GM23338 (cell line): ENCODE measurements around the gene IRF2. TPM values are rescaled to one million over a fixed set of nuclear protein-coding genes. Genes with fewer than 3 reads are reported as not detected.

Experiments
- ATAC-seq: fragments of 200-7000 bp; cut with Tn5 transposase; 3 replicates; pipeline ENCODE4 v1.9.1; 2020
- DNase-seq: peaks from one replicate; pipeline ENCODE4 v3.0.0-alpha.2; 2015; ENCODE audit warnings: low spot score
- H2AFZ ChIP-seq: fragments of 200-600 bp; sonication (generic); 2 replicates; pipeline ENCODE4 v1.8.0; 2016; ENCODE audit warnings: antibody characterized with exemption, mild to moderate bottlenecking, moderate library complexity
- H3F3A ChIP-seq: fragments of 200-600 bp; sonication (generic); replicated peaks from 2 replicates; pipeline ENCODE4 v1.8.0; 2017; ENCODE audit warnings: antibody characterized with exemption, mixed run types, low read depth
- H3K27ac ChIP-seq: fragments of 200-600 bp; sonication (generic); 2 replicates; pipeline ENCODE4 v1.6.1; 2016; ENCODE audit warnings: low read depth
- H3K27me3 ChIP-seq: fragments of 200-600 bp; sonication (generic); 2 replicates; pipeline ENCODE4 v1.8.0; 2016; ENCODE audit warnings: mild to moderate bottlenecking, mixed run types, moderate library complexity; ENCODE audit not compliant: insufficient read depth
- H3K36me3 ChIP-seq: fragments of 200-600 bp; sonication (generic); 2 replicates; pipeline ENCODE4 v1.8.0; 2016; ENCODE audit warnings: mild to moderate bottlenecking; ENCODE audit not compliant: insufficient read depth
- H3K4me1 ChIP-seq: fragments of 200-600 bp; sonication (generic); 2 replicates; pipeline ENCODE4 v1.8.0; 2016; ENCODE audit warnings: mild to moderate bottlenecking, moderate library complexity; ENCODE audit not compliant: insufficient read depth
- H3K4me2 ChIP-seq: fragments of 200-600 bp; sonication (generic); 2 replicates; pipeline ENCODE4 v1.7.1; 2017; ENCODE audit warnings: mixed run types
- H3K4me3 ChIP-seq: fragments of 200-600 bp; sonication (generic); 2 replicates; pipeline ENCODE4 v1.6.1; 2016; ENCODE audit warnings: mixed run types
- H3K79me2 ChIP-seq: fragments of 200-600 bp; sonication (generic); replicated peaks from 2 replicates; pipeline ENCODE4 v1.8.0; 2017; ENCODE audit warnings: mild to moderate bottlenecking; ENCODE audit not compliant: insufficient read depth
- H3K9me2 ChIP-seq: fragments of 200-600 bp; sonication (generic); 2 replicates; pipeline ENCODE4 v1.8.0; 2017; ENCODE audit not compliant: insufficient read depth
- H4K20me1 ChIP-seq: fragments of 200-600 bp; sonication (generic); replicated peaks from 2 replicates; pipeline ENCODE4 v1.8.0; 2017; ENCODE audit warnings: mild to moderate bottlenecking; ENCODE audit not compliant: insufficient read depth
- H3K27ac Mint-ChIP-seq: 2 replicates; pipeline ENCODE4 v1.8.0; 2020; ENCODE audit warnings: inconsistent platforms, mild to moderate bottlenecking, moderate library complexity, mixed read lengths
- H3K27me3 Mint-ChIP-seq: 3 replicates; pipeline ENCODE4 v1.8.0; 2022; ENCODE audit warnings: low read depth, mild to moderate bottlenecking, moderate library complexity, mixed read lengths, inconsistent platforms; ENCODE audit not compliant: insufficient read depth, poor library complexity
- H3K36me3 Mint-ChIP-seq: 3 replicates; pipeline ENCODE4 v1.8.0; 2021; ENCODE audit warnings: low read depth, mild to moderate bottlenecking, inconsistent platforms, moderate library complexity, mixed read lengths
- H3K4me1 Mint-ChIP-seq: 3 replicates; pipeline ENCODE4 v1.8.0; 2020; ENCODE audit warnings: mild to moderate bottlenecking, inconsistent platforms, mixed read lengths
- H3K4me3 Mint-ChIP-seq: 3 replicates; pipeline ENCODE4 v1.8.0; 2021; ENCODE audit warnings: moderate library complexity, mild to moderate bottlenecking, inconsistent platforms, mixed read lengths
- H3K9me3 Mint-ChIP-seq: 3 replicates; pipeline ENCODE4 v1.8.0; 2020; ENCODE audit warnings: moderate library complexity, mild to moderate bottlenecking, inconsistent platforms, mixed read lengths
- CREB1 ChIP-seq: fragments of 250-450 bp; sonication (Bioruptor Pico); IDR thresholded peaks from 2 replicates; pipeline ENCODE4 v1.5.0; 2020; ENCODE audit warnings: low read depth, mild to moderate bottlenecking, moderate library complexity
- POLR2AphosphoS5 ChIP-seq: IDR thresholded peaks from 2 replicates; pipeline ENCODE4 v1.6.1; 2016; ENCODE audit warnings: antibody characterized with exemption, low read depth
- ZNF331 ChIP-seq: fragments of 250-450 bp; sonication (Bioruptor Pico); IDR thresholded peaks from 2 replicates; pipeline ENCODE4 v1.5.0; 2020; ENCODE audit warnings: low read depth, mild to moderate bottlenecking, moderate library complexity
- polyA plus RNA-seq: library from polyadenylated mRNA; unstranded; fragments of >200 nt; fragmentation: Nextera tagmentation; extraction: Ambion mirVana; gene quantifications from 2 replicates; pipeline ENCODE4 v1.2.1, GENCODE V29; 2016
- total RNA-seq: library from RNA; depleted of rRNA; stranded (reverse); fragments of >200 nt; shearing (Covaris generic); gene quantifications from 2 replicates; pipeline ENCODE4 v1.2.3, GENCODE V29; 2014
- TF ChIP-seq, protein P1 (sequence below): fragments of 250-450 bp; sonication (Bioruptor Pico); IDR thresholded peaks from 2 replicates; pipeline ENCODE4 v1.5.0; 2020; ENCODE audit warnings: mild to moderate bottlenecking, moderate library complexity
- TF ChIP-seq, protein P2 (sequence below), 2 experiments: fragments of 200-600 bp in 1 of 2; sonication (generic) in 1 of 2; conservative IDR thresholded peaks; 2 replicates each; pipeline versions ENCODE4 v1.5.1 to v1.6.1; 2016 to 2017; ENCODE audit warnings: antibody characterized with exemption in 2 of 2, low read depth in 2 of 2, mild to moderate bottlenecking in 2 of 2, moderate library complexity in 1 of 2

Gene IRF2
- total and polyA plus RNA-seq, 2 experiments from 2014 or later = 14.7 to 15.0 TPM

DNA sequence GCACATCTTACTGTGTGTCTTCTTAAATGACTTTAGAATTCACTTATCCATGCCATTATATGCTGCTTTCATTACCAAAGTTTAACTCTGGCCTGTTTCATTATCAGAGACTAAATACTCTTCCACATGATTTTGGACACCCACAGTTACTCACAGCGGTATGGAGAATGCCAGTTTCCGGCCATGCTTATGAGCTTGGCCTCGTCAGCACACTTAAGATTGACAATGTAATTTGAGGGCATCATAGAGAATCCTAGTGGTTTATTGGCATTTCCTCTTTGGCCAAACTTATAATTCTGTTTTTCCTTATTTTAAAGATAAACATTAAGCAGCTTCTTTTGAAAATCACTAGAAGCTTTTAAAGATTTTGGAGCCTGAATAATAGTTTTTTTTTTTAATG, 104.5 kb downstream of the IRF2 start (continued):
- TF ChIP-seq, protein P1, sequence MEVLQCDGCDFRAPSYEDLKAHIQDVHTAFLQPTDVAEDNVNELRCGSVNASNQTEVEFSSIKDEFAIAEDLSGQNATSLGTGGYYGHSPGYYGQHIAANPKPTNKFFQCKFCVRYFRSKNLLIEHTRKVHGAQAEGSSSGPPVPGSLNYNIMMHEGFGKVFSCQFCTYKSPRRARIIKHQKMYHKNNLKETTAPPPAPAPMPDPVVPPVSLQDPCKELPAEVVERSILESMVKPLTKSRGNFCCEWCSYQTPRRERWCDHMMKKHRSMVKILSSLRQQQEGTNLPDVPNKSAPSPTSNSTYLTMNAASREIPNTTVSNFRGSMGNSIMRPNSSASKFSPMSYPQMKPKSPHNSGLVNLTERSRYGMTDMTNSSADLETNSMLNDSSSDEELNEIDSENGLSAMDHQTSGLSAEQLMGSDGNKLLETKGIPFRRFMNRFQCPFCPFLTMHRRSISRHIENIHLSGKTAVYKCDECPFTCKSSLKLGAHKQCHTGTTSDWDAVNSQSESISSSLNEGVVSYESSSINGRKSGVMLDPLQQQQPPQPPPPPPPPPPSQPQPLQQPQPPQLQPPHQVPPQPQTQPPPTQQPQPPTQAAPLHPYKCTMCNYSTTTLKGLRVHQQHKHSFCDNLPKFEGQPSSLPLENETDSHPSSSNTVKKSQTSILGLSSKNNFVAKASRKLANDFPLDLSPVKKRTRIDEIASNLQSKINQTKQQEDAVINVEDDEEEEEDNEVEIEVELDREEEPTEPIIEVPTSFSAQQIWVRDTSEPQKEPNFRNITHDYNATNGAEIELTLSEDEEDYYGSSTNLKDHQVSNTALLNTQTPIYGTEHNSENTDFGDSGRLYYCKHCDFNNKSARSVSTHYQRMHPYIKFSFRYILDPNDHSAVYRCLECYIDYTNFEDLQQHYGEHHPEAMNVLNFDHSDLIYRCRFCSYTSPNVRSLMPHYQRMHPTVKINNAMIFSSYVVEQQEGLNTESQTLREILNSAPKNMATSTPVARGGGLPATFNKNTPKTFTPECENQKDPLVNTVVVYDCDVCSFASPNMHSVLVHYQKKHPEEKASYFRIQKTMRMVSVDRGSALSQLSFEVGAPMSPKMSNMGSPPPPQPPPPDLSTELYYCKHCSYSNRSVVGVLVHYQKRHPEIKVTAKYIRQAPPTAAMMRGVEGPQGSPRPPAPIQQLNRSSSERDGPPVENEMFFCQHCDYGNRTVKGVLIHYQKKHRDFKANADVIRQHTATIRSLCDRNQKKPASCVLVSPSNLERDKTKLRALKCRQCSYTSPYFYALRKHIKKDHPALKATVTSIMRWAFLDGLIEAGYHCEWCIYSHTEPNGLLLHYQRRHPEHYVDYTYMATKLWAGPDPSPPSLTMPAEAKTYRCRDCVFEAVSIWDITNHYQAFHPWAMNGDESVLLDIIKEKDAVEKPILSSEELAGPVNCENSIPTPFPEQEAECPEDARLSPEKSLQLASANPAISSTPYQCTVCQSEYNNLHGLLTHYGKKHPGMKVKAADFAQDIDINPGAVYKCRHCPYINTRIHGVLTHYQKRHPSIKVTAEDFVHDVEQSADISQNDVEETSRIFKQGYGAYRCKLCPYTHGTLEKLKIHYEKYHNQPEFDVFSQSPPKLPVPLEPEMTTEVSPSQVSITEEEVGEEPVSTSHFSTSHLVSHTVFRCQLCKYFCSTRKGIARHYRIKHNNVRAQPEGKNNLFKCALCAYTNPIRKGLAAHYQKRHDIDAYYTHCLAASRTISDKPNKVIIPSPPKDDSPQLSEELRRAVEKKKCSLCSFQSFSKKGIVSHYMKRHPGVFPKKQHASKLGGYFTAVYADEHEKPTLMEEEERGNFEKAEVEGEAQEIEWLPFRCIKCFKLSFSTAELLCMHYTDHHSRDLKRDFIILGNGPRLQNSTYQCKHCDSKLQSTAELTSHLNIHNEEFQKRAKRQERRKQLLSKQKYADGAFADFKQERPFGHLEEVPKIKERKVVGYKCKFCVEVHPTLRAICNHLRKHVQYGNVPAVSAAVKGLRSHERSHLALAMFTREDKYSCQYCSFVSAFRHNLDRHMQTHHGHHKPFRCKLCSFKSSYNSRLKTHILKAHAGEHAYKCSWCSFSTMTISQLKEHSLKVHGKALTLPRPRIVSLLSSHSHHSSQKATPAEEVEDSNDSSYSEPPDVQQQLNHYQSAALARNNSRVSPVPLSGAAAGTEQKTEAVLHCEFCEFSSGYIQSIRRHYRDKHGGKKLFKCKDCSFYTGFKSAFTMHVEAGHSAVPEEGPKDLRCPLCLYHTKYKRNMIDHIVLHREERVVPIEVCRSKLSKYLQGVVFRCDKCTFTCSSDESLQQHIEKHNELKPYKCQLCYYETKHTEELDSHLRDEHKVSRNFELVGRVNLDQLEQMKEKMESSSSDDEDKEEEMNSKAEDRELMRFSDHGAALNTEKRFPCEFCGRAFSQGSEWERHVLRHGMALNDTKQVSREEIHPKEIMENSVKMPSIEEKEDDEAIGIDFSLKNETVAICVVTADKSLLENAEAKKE = no peak
- TF ChIP-seq POLR2AphosphoS5 = no peak

DNA sequence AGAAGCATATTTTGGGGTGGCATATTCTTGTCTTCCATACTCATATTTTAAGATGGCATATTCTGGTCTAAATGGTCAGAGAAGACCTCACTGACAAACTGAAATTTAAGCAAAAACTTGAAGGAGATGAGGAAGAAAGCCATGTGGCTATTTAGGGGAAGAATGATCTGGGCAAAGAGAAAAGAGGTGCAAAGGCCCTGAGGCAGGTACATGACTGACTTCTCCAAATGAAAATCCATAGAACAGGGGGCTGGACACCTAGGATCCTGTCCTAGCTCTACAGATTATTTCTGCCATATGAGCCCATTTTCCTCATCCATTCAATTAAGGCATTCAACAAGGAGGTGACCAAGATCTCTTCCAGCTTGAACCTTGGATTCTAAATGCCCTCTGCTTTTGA, 105.6 kb downstream of the IRF2 start:
- no peaks in the 10 kb centered on the region for H3K4me1 ChIP-seq
- H3K27ac Mint-ChIP-seq = no peak overlapping the region

More for the DNA sequence above, 105.6 kb downstream of the IRF2 start:
- DNase-seq (no peak), ATAC-seq (no peak)
- Mint-ChIP-seq H3K4me3 (no peak overlapping the region), H3K36me3 (no peaks in the 10 kb centered on the region), H3K4me1 (peaks cover 5% of the 10 kb centered on the region; the same call in 2 of the 3 replicates), H3K9me3 (peaks cover 4% of the 10 kb centered on the region; the same call in 1 of the 3 replicates), H3K27me3 (peaks cover 2% of the 10 kb centered on the region)
- Histone ChIP-seq H3K4me2 (no peak overlapping the region), H3K4me3 (no peak overlapping the region), H3K27me3 (no peaks in the 10 kb centered on the region), H3K9me2 (peaks cover 11% of the 10 kb centered on the region; the same call in 1 of the 2 replicates), H4K20me1 (no peaks in the 10 kb centered on the region), H2AFZ (no peak overlapping the region), H3F3A (no peaks in the 10 kb centered on the region), H3K79me2 (no peaks in the 10 kb centered on the region), H3K27ac (no peak overlapping the region), H3K36me3 (no peaks in the 10 kb centered on the region)
- TF ChIP-seq CREB1 (CRISPR knock-in tag) (no peak), ZNF331 (no peak)
- TF ChIP-seq, protein P2, sequence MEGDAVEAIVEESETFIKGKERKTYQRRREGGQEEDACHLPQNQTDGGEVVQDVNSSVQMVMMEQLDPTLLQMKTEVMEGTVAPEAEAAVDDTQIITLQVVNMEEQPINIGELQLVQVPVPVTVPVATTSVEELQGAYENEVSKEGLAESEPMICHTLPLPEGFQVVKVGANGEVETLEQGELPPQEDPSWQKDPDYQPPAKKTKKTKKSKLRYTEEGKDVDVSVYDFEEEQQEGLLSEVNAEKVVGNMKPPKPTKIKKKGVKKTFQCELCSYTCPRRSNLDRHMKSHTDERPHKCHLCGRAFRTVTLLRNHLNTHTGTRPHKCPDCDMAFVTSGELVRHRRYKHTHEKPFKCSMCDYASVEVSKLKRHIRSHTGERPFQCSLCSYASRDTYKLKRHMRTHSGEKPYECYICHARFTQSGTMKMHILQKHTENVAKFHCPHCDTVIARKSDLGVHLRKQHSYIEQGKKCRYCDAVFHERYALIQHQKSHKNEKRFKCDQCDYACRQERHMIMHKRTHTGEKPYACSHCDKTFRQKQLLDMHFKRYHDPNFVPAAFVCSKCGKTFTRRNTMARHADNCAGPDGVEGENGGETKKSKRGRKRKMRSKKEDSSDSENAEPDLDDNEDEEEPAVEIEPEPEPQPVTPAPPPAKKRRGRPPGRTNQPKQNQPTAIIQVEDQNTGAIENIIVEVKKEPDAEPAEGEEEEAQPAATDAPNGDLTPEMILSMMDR (conservative IDR thresholded peaks at IDR 0.05; ENCODE audit: low read depth in 2 of 2) = no peak
